HG02642 (cell line): ENCODE results near the gene POTEM.
"Not testable (repeated sequence)": the region's sequence is repeated elsewhere in the genome, so short reads cannot be mapped to it uniquely, and the experiment has no call there.

Experiments
- ATAC-seq: cut with Tn5 transposase; IDR thresholded peaks from one replicate; pipeline ENCODE4 v1.9.1; 2021; ENCODE audit warnings: mild to moderate bottlenecking; ENCODE audit not compliant: unreplicated experiment, poor library complexity

The POTEM gene

GRCh38 chr14:19027895-19028294 is 60.7 kb downstream of the POTEM start:
- not testable (repeated sequence) for ATAC-seq

GRCh38 chr14:19036811-19037382 is 69.7 kb downstream of the POTEM start:
- ATAC-seq: not testable (repeated sequence)

- not testable (repeated sequence) for ATAC-seq
Observed at GRCh38 chr14:19038060-19038664, 70.9 kb downstream of the POTEM start.

- ATAC-seq: not testable (repeated sequence)
Observed at GRCh38 chr14:19038785-19039184, 71.6 kb downstream of the POTEM start.

- ATAC-seq: not testable (repeated sequence)
Observed at GRCh38 chr14:19043384-19043783, 76.2 kb downstream of the POTEM start.
